ENCODE results near the gene OPCML.

OPCML gene

GRCh38 chr11:133115099-133115498, 417.2 kb downstream of the OPCML start:
- no peak for DNase-seq

GRCh38 chr11:133107763-133108162, 424.5 kb downstream of the OPCML start:
- DNase-seq, result no peak

- no peak for DNase-seq
These were observed 425.2 kb downstream of the OPCML start for GRCh38 chr11:133107136-133107535.

- DNase-seq, result no peak
These were observed 425.9 kb downstream of the OPCML start for GRCh38 chr11:133106417-133106816.

- no peak for DNase-seq
These were observed 428.1 kb downstream of the OPCML start for GRCh38 chr11:133104009-133104744.

GRCh38 chr11:133096981-133097380, 435.3 kb downstream of the OPCML start:
- DNase-seq, result no peak

GRCh38 chr11:133086518-133086917, 445.8 kb downstream of the OPCML start:
- no peak for DNase-seq

GRCh38 chr11:133082841-133083488, 449.3 kb downstream of the OPCML start:
- DNase-seq, result peak; percentile 49

GRCh38 chr11:133082453-133082781, 449.9 kb downstream of the OPCML start:
- DNase-seq, result no peak

- no peak for DNase-seq
These were observed 450.4 kb downstream of the OPCML start for GRCh38 chr11:133081730-133082452.

- no peak for DNase-seq
These were observed 451.3 kb downstream of the OPCML start for GRCh38 chr11:133081020-133081419.

GRCh38 chr11:133078591-133079404, 453.5 kb downstream of the OPCML start:
- DNase-seq, result no peak

GRCh38 chr11:133078012-133078411, 454.3 kb downstream of the OPCML start:
- no peak for DNase-seq

- DNase-seq, result no peak
These were observed 456.9 kb downstream of the OPCML start for GRCh38 chr11:133075351-133075750.

GRCh38 chr11:133072858-133073582, 459.3 kb downstream of the OPCML start:
- no peak for DNase-seq

- DNase-seq, result no peak
These were observed 459.9 kb downstream of the OPCML start for GRCh38 chr11:133072378-133072777.

GRCh38 chr11:133070791-133071190, 461.5 kb downstream of the OPCML start:
- no peak for DNase-seq

GRCh38 chr11:133070021-133070713, 462.1 kb downstream of the OPCML start:
- DNase-seq, result no peak

GRCh38 chr11:133065847-133066485, 466.3 kb downstream of the OPCML start:
- no peak for DNase-seq

- no peak for DNase-seq
These were observed 467.3 kb downstream of the OPCML start for GRCh38 chr11:133064961-133065360.

GRCh38 chr11:133064152-133064877, 468.0 kb downstream of the OPCML start:
- DNase-seq, result no peak

Data from stimulated activated CD4-positive, alpha-beta T cell treated with anti-CD3 and anti-CD28 coated beads, Interleukin-4, amount 100 ng/mL, for 24 hours (primary cell).